DMS153 (cell line): Measurements from ENCODE around the gene LILRB1.
"Not testable (repeated sequence)": the region's sequence is repeated elsewhere in the genome, so short reads cannot be mapped to it uniquely, and the experiment has no call there.

Source experiments
- DNase-seq: peaks from one replicate; lab custom pipeline; 2025; lab: John Stamatoyannopoulos, UW

LILRB1 gene

GRCh38 chr19:54630262-54630661 is at the start of gene LILRB1:
Gene LILRB1 (plus strand): TSS chr19:54630484. CDS start chr19:54631074, 590 bp downstream.
- DNase-seq = not testable (repeated sequence)

GRCh38 chr19:54586397-54586796 is 43.9 kb upstream of the LILRB1 start:
- DNase-seq = no peak

- DNase-seq = no peak
These were observed 43.3 kb upstream of the LILRB1 start for GRCh38 chr19:54587026-54587425.

DNA sequence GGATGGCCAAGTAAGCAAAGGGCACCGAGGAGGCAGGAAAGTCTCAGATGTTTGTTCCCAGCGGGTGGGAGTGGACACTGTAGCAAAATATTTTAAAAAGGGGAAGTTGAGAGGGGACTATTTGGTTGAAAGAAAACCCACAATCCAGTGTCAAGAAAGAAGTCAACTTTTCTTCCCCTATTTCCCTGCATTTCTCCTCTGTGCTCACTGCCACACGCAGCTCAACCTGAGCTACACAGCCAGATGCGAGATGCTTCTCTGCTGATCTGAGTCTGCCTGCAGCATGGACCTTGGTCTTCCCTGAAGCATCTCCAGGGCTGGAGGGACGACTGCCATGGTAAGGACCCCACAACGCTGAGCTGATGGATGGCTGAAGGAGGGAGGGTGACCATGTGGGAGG is 36.8 kb upstream of the LILRB1 start, which contains the start of gene LILRA1:
Gene LILRA1 (plus strand): TSS at position 188 of the 400 bp plus-strand sequence. CDS start 613 bp downstream, outside the sequence.
- DNase-seq = not testable (repeated sequence)

- DNase-seq = not testable (repeated sequence)
These were observed 36.2 kb upstream of the LILRB1 start for GRCh38 chr19:54593931-54594626.

DNA sequence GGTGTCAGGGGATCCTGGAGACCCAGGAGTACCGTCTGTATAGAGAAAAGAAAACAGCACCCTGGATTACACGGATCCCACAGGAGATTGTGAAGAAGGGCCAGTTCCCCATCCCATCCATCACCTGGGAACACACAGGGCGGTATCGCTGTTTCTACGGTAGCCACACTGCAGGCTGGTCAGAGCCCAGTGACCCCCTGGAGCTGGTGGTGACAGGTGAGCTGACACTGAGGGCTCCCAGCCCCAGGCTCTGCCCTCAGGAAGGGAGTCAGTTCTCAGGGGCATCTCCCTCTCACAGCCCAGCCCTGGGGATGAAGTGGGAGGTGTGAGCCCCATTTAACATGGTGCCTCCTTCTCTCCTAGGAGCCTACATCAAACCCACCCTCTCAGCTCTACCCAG is 35.5 kb upstream of the LILRB1 start:
- DNase-seq = no peak

DNA sequence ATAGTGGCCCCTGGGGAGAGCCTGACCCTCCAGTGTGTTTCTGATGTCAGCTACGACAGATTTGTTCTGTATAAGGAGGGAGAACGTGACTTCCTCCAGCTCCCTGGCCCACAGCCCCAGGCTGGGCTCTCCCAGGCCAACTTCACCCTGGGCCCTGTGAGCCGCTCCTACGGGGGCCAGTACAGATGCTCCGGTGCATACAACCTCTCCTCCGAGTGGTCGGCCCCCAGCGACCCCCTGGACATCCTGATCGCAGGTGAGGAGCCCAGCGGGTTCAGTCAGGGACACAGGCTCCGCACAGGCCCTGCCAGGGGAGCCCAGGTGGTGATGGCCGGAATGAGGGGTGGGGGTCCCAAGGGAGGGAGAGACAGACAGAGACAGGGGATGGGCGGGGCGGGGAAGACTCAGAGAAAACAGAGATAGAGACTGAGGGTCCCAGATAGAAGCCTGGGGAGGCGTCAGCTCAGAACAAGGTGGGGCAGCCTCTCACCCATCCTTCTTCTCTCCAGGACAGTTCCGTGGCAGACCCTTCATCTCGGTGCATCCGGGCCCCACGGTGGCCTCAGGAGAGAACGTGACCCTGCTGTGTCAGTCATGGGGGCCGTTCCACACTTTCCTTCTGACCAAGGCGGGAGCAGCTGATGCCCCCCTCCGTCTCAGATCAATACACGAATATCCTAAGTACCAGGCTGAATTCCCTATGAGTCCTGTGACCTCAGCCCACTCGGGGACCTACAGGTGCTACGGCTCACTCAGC is 34.4 kb upstream of the LILRB1 start:
- not testable (repeated sequence) for DNase-seq

DNA sequence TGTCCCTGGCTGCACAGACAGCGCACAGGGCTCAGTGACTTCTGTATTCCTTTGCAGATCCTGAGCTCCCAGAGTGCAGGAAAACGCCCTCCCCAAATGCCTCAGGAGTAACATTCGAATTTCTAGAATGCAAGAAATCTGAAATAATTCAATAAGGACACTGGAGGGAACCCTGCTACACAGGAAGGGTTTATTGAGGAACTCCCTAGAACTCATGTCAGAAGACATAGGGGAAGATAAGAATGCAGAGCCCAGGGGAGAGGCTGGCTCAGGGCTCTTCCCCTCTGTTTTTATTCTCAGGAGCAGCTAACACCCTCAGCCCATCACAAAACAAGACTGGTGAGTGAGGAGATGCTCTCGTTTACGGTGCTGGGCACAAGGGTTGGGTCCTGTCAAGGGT is 30.1 kb upstream of the LILRB1 start:
- DNase-seq = no peak

GRCh38 chr19:54606230-54606629 is 24.1 kb upstream of the LILRB1 start:
- no peak for DNase-seq

- DNase-seq = no peak
These were observed 23.1 kb upstream of the LILRB1 start for GRCh38 chr19:54606891-54607784.

- DNase-seq = no peak
These were observed 22.5 kb upstream of the LILRB1 start for GRCh38 chr19:54607785-54608150.

- no peak for DNase-seq
These were observed 22.1 kb upstream of the LILRB1 start for GRCh38 chr19:54608205-54608604.

DNA sequence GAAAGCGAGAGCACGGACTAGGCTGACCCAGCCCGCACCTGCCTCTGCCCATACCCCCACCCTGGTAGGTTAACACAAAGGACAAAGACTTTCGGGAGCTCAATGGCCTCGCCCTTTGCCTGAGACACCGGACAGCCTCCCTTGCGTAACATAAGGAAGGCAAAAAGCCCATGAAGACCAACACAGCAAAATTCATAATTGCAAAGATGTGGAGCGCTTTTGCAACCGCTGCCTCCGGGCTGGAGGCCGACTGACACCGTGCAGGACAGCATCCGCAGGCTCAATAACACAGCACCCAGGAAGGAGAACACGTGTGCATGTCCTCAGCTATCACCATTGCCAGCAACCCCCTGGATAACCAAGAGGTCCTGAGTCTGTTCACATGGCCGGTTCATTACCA is 21.5 kb upstream of the LILRB1 start:
- no peak for DNase-seq

DNA sequence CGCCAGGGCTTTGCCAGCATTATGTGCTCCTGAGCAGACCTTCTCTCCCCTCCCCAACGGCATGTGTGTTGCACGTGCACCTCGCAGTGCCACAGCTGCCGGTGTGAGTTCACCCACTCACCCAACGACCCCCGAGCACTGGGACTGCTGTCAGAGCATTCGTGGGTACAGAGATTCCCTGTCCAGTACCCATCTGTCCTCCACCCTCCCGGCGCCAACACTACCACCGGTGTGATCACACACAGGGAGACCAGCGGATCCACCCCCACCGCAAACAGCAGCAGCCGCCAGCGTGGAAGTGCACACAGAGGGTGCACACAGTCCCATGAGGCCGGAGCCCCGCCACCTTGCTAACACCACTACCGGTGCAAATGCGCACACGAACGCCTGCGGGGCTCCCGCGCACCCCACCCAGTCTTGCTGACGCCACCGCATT is 20.9 kb upstream of the LILRB1 start:
- DNase-seq = no peak

- no peak for DNase-seq
These were observed 17.9 kb upstream of the LILRB1 start for GRCh38 chr19:54612428-54612827.

DNA sequence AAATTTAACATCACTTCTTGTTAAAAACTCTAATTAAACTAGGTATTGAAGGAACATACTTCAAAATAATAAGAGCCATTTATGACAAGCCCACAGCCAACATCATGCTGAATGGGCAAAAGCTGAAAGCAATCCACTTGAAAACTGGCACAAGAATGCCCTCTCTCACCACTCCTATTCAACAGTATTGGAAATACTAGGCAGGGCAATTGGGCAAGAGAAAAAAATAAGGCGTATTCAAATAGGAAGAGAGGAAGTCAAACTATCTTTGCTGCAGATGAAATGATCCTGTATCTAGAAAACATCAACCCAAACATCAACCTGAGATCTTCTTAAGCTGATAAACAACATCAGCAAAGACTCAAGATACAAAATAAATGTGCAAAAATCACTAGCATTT is 15.6 kb upstream of the LILRB1 start:
- DNase-seq = no peak

DNA sequence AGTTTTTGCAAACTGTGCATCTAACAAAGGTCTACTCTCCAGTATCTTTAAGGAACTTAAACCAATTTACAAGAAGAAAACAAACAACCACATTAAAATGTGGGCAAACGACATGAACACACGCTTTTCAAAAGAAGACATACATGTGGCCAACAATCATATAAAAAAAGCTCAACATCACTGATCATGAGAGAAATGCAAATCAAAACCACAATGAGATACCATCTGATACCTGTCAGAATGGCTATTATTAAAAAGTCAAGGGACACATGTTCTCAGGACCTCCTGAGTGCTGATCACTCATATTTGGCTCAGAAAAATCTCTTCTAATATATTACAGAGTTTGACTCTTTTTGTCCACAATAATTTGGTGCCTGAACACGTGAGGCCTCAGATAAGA is 14.2 kb upstream of the LILRB1 start:
- no peak for DNase-seq

GRCh38 chr19:54616821-54617560 is 13.3 kb upstream of the LILRB1 start:
- DNase-seq = no peak

DNA sequence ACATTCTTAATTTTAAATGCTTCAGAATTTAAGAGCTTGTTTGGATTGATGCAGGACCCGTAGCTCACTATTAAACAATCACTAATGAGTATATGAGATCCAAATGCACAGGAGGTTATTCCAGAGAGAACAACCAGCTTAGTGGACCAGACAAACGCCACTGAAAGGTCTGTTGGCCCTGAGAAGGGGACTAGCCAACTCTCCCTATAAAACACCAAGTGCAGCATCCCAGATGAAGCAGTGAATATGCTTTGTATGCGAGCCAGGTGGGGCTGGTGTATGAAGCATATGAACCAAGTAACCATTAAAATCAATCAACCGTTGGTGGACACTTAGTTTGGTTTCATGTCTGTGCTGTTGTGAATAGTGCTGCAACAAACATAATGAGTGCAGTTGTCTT is 9.8 kb upstream of the LILRB1 start:
- no peak for DNase-seq

DNA sequence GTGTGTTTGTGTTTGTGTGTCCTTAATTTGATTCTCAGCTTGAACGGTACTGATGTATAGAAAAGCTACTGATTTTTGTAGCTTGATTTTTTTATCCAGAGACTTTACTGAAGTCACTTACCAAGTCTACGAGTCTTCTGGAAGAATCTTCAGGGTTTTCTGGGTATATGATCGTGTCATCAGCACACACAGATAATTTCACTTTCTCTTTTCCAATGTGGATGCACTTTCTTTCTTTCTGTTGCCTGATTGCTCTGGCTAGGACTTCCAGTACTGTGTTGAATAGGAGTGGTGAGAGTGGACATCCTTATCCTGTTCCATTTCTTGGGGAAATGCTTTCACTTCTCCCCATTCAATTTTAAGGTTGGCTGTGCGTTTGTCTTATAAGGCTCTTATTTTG is 7.9 kb upstream of the LILRB1 start:
- DNase-seq = no peak

DNA sequence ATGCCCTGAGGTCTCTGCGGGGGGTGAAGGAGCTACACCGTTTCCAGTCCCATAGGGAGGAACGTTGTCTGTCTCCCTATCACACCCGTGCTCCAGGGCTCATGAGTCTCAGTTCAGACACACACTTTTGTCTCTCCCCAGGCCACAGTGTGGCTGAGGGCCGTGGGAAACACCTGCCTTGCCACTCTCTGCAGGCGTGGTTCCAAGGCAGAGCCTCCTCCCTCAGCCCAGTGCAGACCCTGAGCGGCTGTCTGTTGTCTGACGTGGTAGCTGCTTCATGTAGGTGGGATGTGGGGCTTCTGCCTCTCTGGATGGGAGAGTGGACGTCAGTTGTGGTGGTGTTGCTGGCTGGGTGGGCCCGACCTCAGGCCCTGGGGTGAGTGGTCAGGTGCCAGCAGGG is 6.0 kb upstream of the LILRB1 start:
- not testable (repeated sequence) for DNase-seq
